GM08714 (cell line): ENCODE measurements around the gene C2orf74.
"Not testable (repeated sequence)": the region's sequence is repeated elsewhere in the genome, so short reads cannot be mapped to it uniquely, and the experiment has no call there.

Experiments
- H3K4me3 ChIP-seq: fragments of 200-500 bp; sonication (Bioruptor generic); 2 replicates; pipeline ENCODE4 v1.5.1; 2014; ENCODE audit warnings: mild to moderate bottlenecking, low read length, inconsistent platforms
- ZNF274 ChIP-seq: IDR thresholded peaks from 2 replicates; pipeline ENCODE4 v1.6.1; 2012; ENCODE audit warnings: mild to moderate bottlenecking, low read depth, low read length

C2orf74 gene

GRCh38 chr2:61179701-61180639, 18.0 kb downstream of the C2orf74 start:
- H3K4me3 ChIP-seq: no peak overlapping the region
- no peak for TF ChIP-seq ZNF274

- no peak for TF ChIP-seq ZNF274
- no peak overlapping the region for H3K4me3 ChIP-seq
Observed at GRCh38 chr2:61180686-61181085, 18.7 kb downstream of the C2orf74 start.

- H3K4me3 ChIP-seq: no peak overlapping the region
- no peak for TF ChIP-seq ZNF274
Observed at GRCh38 chr2:61181382-61182058, 19.5 kb downstream of the C2orf74 start.

DNA sequence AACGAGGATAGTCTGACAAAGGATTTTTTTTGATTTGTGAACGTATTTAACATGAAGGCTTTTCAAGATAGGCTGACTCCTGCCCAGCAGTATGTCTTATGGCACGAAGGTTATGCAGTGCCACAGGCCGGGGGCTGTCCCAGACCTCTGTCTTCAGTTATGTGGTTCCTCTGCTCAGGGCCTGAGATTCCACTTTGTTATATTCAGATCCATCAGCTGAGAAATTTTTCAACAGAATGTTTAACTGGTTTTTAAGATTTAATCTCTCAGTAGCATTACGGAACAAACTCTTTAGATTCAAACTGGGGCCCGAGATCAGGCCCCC, 20.0 kb downstream of the C2orf74 start:
- H3K4me3 ChIP-seq: no peak overlapping the region
- TF ChIP-seq ZNF274: no peak

- TF ChIP-seq ZNF274: no peak
- H3K4me3 ChIP-seq: no peak overlapping the region
Observed at GRCh38 chr2:61183795-61184194, 21.8 kb downstream of the C2orf74 start.

GRCh38 chr2:61184263-61184662, 22.3 kb downstream of the C2orf74 start:
- no peak for TF ChIP-seq ZNF274
- H3K4me3 ChIP-seq: no peak overlapping the region

DNA sequence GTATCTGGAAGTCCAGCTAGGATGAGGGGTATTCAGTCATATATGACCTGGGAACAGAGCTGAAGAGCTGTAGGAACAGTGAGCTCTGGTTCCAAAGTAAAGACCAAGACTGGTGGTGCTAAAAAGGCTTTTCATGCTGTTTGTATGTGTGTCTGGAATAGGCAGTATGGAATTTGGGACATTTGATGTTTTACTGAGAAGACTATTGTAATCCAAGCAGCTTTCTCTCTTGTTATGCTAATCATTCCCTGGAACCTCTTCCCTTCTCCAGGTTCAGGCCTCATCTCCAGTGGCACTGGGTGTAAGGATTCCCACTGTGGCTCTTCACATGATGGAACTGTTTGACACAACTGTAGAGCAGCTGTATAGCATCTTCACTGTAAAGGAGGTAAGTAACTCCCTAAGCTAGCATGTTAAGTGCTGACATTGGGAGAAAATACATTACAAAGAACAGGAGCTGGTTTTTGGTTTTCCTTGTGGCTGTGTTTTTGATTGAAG, 23.3 kb downstream of the C2orf74 start:
- TF ChIP-seq ZNF274: no peak
- no peak overlapping the region for H3K4me3 ChIP-seq

GRCh38 chr2:61187085-61187484, 25.1 kb downstream of the C2orf74 start:
- TF ChIP-seq ZNF274: no peak
- H3K4me3 ChIP-seq: no peak overlapping the region

- no peak overlapping the region for H3K4me3 ChIP-seq
- no peak for TF ChIP-seq ZNF274
Observed at GRCh38 chr2:61193670-61194561, 31.9 kb downstream of the C2orf74 start.

DNA sequence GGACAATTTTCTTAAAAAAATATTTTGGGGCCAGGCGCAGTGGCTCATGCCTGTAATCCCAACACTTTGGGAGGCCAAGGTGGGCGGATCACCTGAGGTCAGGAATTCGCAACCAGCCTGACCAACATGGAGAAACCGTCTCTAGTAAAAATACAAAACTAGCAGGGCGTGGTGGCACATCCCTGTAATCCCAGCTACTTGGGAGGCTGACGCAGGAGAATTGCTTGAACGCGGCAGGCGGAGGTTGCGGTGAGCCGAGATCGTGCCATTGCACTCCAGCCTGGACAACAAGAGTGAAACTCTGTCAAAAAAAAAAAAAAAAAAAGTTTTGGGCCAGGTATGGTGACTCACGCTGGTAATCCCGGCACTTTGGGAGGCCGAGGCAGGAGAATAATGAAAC, 32.7 kb downstream of the C2orf74 start:
- H3K4me3 ChIP-seq: not testable (repeated sequence)

GRCh38 chr2:61196671-61197070, 34.7 kb downstream of the C2orf74 start:
- no peak overlapping the region for H3K4me3 ChIP-seq
- no peak for TF ChIP-seq ZNF274

DNA sequence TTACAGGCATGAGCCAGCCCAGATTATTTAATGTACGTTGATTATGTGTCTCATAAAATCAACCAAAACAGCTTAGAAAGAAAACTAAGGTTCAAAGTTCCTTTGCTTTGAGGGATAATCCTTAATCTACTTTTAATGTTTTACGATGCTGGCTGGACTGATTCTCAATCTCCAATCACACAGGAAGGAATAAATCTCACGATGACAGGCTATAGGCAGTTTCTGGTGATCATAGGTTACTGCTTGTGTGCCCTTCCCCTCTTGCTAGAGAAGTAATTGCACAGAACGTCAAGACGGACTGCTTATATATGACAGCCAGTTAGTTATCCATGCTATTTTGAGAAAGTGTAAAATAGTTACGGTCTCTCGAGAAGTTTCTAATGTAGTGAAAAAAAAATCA, 43.1 kb downstream of the C2orf74 start:
- no peak for TF ChIP-seq ZNF274
- no peak overlapping the region for H3K4me3 ChIP-seq

DNA sequence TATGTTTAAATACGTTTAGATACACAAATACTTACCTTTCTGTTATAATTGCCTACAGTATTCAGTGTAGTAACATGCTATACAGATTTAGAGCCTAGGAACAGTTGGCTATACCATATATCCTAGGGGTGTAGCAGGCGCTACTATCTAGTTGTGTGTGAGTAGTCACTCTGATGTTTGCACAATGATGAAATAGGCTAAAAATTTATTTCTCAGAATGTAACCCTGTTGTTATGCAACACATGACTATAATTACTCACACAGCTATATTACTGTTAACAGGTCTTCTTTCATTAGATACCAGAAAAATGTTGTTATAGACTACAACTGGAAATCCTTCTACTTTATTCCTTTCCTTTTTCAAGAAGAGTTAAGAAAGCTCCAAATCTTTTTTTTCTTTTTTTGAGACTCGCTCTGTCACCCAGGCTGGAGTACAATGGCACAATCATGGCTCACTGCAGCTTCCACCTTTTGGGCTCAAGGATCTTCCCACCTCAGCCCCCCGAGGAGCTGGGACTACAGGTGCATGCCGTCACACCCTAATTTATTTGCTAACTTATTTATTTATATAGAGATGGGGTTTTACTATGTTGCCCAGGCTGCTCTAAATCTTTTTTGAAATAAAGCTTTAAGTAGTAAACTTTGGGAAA, 48.5 kb downstream of the C2orf74 start:
- no peak overlapping the region for H3K4me3 ChIP-seq
- TF ChIP-seq ZNF274: no peak

GRCh38 chr2:61214171-61214570, 52.2 kb downstream of the C2orf74 start:
- TF ChIP-seq ZNF274: no peak

More at GRCh38 chr2:61214171-61214570, 52.2 kb downstream of the C2orf74 start:
- no peak overlapping the region for H3K4me3 ChIP-seq
